GM23338 (cell line): ENCODE measurements around the gene LRRC25. TPM values are rescaled to one million over a fixed set of nuclear protein-coding genes. Genes with fewer than 3 reads are reported as not detected.

Experiments
- ATAC-seq: fragments of 200-7000 bp; cut with Tn5 transposase; 3 replicates; pipeline ENCODE4 v1.9.1; 2020
- DNase-seq: peaks from one replicate; pipeline ENCODE4 v3.0.0-alpha.2; 2015; ENCODE audit warnings: low spot score
- H2AFZ ChIP-seq: fragments of 200-600 bp; sonication (generic); 2 replicates; pipeline ENCODE4 v1.8.0; 2016; ENCODE audit warnings: antibody characterized with exemption, mild to moderate bottlenecking, moderate library complexity
- H3F3A ChIP-seq: fragments of 200-600 bp; sonication (generic); replicated peaks from 2 replicates; pipeline ENCODE4 v1.8.0; 2017; ENCODE audit warnings: antibody characterized with exemption, mixed run types, low read depth
- H3K27ac ChIP-seq: fragments of 200-600 bp; sonication (generic); 2 replicates; pipeline ENCODE4 v1.6.1; 2016; ENCODE audit warnings: low read depth
- H3K27me3 ChIP-seq: fragments of 200-600 bp; sonication (generic); 2 replicates; pipeline ENCODE4 v1.8.0; 2016; ENCODE audit warnings: mild to moderate bottlenecking, mixed run types, moderate library complexity; ENCODE audit not compliant: insufficient read depth
- H3K36me3 ChIP-seq: fragments of 200-600 bp; sonication (generic); 2 replicates; pipeline ENCODE4 v1.8.0; 2016; ENCODE audit warnings: mild to moderate bottlenecking; ENCODE audit not compliant: insufficient read depth
- H3K4me1 ChIP-seq: fragments of 200-600 bp; sonication (generic); 2 replicates; pipeline ENCODE4 v1.8.0; 2016; ENCODE audit warnings: mild to moderate bottlenecking, moderate library complexity; ENCODE audit not compliant: insufficient read depth
- H3K4me2 ChIP-seq: fragments of 200-600 bp; sonication (generic); 2 replicates; pipeline ENCODE4 v1.7.1; 2017; ENCODE audit warnings: mixed run types
- H3K4me3 ChIP-seq: fragments of 200-600 bp; sonication (generic); 2 replicates; pipeline ENCODE4 v1.6.1; 2016; ENCODE audit warnings: mixed run types
- H3K79me2 ChIP-seq: fragments of 200-600 bp; sonication (generic); replicated peaks from 2 replicates; pipeline ENCODE4 v1.8.0; 2017; ENCODE audit warnings: mild to moderate bottlenecking; ENCODE audit not compliant: insufficient read depth
- H3K9me2 ChIP-seq: fragments of 200-600 bp; sonication (generic); 2 replicates; pipeline ENCODE4 v1.8.0; 2017; ENCODE audit not compliant: insufficient read depth
- H4K20me1 ChIP-seq: fragments of 200-600 bp; sonication (generic); replicated peaks from 2 replicates; pipeline ENCODE4 v1.8.0; 2017; ENCODE audit warnings: mild to moderate bottlenecking; ENCODE audit not compliant: insufficient read depth
- H3K27ac Mint-ChIP-seq: 2 replicates; pipeline ENCODE4 v1.8.0; 2020; ENCODE audit warnings: inconsistent platforms, mild to moderate bottlenecking, moderate library complexity, mixed read lengths
- H3K27me3 Mint-ChIP-seq: 3 replicates; pipeline ENCODE4 v1.8.0; 2022; ENCODE audit warnings: low read depth, mild to moderate bottlenecking, moderate library complexity, mixed read lengths, inconsistent platforms; ENCODE audit not compliant: insufficient read depth, poor library complexity
- H3K36me3 Mint-ChIP-seq: 3 replicates; pipeline ENCODE4 v1.8.0; 2021; ENCODE audit warnings: low read depth, mild to moderate bottlenecking, inconsistent platforms, moderate library complexity, mixed read lengths
- H3K4me1 Mint-ChIP-seq: 3 replicates; pipeline ENCODE4 v1.8.0; 2020; ENCODE audit warnings: mild to moderate bottlenecking, inconsistent platforms, mixed read lengths
- H3K4me3 Mint-ChIP-seq: 3 replicates; pipeline ENCODE4 v1.8.0; 2021; ENCODE audit warnings: moderate library complexity, mild to moderate bottlenecking, inconsistent platforms, mixed read lengths
- H3K9me3 Mint-ChIP-seq: 3 replicates; pipeline ENCODE4 v1.8.0; 2020; ENCODE audit warnings: moderate library complexity, mild to moderate bottlenecking, inconsistent platforms, mixed read lengths
- ETS1 ChIP-seq: IDR thresholded peaks from 2 replicates; pipeline ENCODE4 v1.6.1; 2016; ENCODE audit warnings: antibody characterized with exemption
- polyA plus RNA-seq: library from polyadenylated mRNA; unstranded; fragments of >200 nt; fragmentation: Nextera tagmentation; extraction: Ambion mirVana; gene quantifications from 2 replicates; pipeline ENCODE4 v1.2.1, GENCODE V29; 2016
- total RNA-seq: library from RNA; depleted of rRNA; stranded (reverse); fragments of >200 nt; shearing (Covaris generic); gene quantifications from 2 replicates; pipeline ENCODE4 v1.2.3, GENCODE V29; 2014
- TF ChIP-seq, protein P1 (sequence below): fragments of 250-450 bp; sonication (Bioruptor Pico); IDR thresholded peaks from 2 replicates; pipeline ENCODE4 v1.5.0; 2020; ENCODE audit warnings: mild to moderate bottlenecking, moderate library complexity

The LRRC25 gene
- total and polyA plus RNA-seq, 2 experiments from 2014 or later = 0.17 to 0.24 TPM

GRCh38 chr19:18446145-18446810 lies 48.9 kb upstream of the LRRC25 start:
- no peaks in the 10 kb centered on the region for H3K79me2 ChIP-seq
- no peaks in the 10 kb centered on the region for H3K27me3 ChIP-seq
- H3K9me3 Mint-ChIP-seq = peaks cover 4% of the 10 kb centered on the region
- ATAC-seq (no peak), DNase-seq (no peak)
- no peak overlapping the region for H3K4me3 ChIP-seq
- H3K9me2 ChIP-seq = no peaks in the 10 kb centered on the region
- TF ChIP-seq, protein P1, sequence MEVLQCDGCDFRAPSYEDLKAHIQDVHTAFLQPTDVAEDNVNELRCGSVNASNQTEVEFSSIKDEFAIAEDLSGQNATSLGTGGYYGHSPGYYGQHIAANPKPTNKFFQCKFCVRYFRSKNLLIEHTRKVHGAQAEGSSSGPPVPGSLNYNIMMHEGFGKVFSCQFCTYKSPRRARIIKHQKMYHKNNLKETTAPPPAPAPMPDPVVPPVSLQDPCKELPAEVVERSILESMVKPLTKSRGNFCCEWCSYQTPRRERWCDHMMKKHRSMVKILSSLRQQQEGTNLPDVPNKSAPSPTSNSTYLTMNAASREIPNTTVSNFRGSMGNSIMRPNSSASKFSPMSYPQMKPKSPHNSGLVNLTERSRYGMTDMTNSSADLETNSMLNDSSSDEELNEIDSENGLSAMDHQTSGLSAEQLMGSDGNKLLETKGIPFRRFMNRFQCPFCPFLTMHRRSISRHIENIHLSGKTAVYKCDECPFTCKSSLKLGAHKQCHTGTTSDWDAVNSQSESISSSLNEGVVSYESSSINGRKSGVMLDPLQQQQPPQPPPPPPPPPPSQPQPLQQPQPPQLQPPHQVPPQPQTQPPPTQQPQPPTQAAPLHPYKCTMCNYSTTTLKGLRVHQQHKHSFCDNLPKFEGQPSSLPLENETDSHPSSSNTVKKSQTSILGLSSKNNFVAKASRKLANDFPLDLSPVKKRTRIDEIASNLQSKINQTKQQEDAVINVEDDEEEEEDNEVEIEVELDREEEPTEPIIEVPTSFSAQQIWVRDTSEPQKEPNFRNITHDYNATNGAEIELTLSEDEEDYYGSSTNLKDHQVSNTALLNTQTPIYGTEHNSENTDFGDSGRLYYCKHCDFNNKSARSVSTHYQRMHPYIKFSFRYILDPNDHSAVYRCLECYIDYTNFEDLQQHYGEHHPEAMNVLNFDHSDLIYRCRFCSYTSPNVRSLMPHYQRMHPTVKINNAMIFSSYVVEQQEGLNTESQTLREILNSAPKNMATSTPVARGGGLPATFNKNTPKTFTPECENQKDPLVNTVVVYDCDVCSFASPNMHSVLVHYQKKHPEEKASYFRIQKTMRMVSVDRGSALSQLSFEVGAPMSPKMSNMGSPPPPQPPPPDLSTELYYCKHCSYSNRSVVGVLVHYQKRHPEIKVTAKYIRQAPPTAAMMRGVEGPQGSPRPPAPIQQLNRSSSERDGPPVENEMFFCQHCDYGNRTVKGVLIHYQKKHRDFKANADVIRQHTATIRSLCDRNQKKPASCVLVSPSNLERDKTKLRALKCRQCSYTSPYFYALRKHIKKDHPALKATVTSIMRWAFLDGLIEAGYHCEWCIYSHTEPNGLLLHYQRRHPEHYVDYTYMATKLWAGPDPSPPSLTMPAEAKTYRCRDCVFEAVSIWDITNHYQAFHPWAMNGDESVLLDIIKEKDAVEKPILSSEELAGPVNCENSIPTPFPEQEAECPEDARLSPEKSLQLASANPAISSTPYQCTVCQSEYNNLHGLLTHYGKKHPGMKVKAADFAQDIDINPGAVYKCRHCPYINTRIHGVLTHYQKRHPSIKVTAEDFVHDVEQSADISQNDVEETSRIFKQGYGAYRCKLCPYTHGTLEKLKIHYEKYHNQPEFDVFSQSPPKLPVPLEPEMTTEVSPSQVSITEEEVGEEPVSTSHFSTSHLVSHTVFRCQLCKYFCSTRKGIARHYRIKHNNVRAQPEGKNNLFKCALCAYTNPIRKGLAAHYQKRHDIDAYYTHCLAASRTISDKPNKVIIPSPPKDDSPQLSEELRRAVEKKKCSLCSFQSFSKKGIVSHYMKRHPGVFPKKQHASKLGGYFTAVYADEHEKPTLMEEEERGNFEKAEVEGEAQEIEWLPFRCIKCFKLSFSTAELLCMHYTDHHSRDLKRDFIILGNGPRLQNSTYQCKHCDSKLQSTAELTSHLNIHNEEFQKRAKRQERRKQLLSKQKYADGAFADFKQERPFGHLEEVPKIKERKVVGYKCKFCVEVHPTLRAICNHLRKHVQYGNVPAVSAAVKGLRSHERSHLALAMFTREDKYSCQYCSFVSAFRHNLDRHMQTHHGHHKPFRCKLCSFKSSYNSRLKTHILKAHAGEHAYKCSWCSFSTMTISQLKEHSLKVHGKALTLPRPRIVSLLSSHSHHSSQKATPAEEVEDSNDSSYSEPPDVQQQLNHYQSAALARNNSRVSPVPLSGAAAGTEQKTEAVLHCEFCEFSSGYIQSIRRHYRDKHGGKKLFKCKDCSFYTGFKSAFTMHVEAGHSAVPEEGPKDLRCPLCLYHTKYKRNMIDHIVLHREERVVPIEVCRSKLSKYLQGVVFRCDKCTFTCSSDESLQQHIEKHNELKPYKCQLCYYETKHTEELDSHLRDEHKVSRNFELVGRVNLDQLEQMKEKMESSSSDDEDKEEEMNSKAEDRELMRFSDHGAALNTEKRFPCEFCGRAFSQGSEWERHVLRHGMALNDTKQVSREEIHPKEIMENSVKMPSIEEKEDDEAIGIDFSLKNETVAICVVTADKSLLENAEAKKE (CRISPR knock-in tag) = no peak
- no peak for TF ChIP-seq ETS1
- no peak overlapping the region for H3K4me2 ChIP-seq
- H3K36me3 Mint-ChIP-seq = peaks cover 12% of the 10 kb centered on the region
- no peak overlapping the region for H3K4me3 Mint-ChIP-seq
- 0 out of 3 replicates have a peak, but pooled peaks cover 2% of the 10 kb centered on the region for H3K4me1 Mint-ChIP-seq
- H3K27ac ChIP-seq = no peak overlapping the region
- no peak overlapping the region for H2AFZ ChIP-seq
- H3K27ac Mint-ChIP-seq = no peak overlapping the region
- H3K36me3 ChIP-seq = no peaks in the 10 kb centered on the region; the same call in 1 of the 2 replicates
- no peaks in the 10 kb centered on the region; the same call in 1 of the 2 replicates for H4K20me1 ChIP-seq
- H3F3A ChIP-seq = 0 out of 2 replicates have a peak, but pooled peaks cover 3% of the 10 kb centered on the region
- H3K27me3 Mint-ChIP-seq = peaks cover 13% of the 10 kb centered on the region
- no peaks in the 10 kb centered on the region for H3K4me1 ChIP-seq
